ENCODE data around the gene FAM168A.
"Not testable (repeated sequence)": the region's sequence is repeated elsewhere in the genome, so short reads cannot be mapped to it uniquely, and the experiment has no call there.

Gene FAM168A

GRCh38 chr11:73475549-73476095 lies 122.3 kb downstream of the FAM168A start:
- in situ Hi-C loops (cut with MboI; ENCODE audit: low sequenced_read_pairs): no loop called here

GRCh38 chr11:73473252-73473651 lies 124.7 kb downstream of the FAM168A start:
- in situ Hi-C loops (cut with MboI; ENCODE audit: low sequenced_read_pairs): no loop called here

- in situ Hi-C loops (cut with MboI; ENCODE audit: low sequenced_read_pairs): not testable (repeated sequence)
These were observed 127.8 kb downstream of the FAM168A start for GRCh38 chr11:73470036-73470612.

- in situ Hi-C loops (cut with MboI; ENCODE audit: low sequenced_read_pairs): no loop called here
These were observed 128.5 kb downstream of the FAM168A start for GRCh38 chr11:73469401-73469800.

- in situ Hi-C loops (cut with MboI; ENCODE audit: low sequenced_read_pairs): no loop called here
These were observed 129.2 kb downstream of the FAM168A start for GRCh38 chr11:73468590-73469161.

- in situ Hi-C loops (cut with MboI; ENCODE audit: low sequenced_read_pairs): no loop called here
These were observed 130.4 kb downstream of the FAM168A start for GRCh38 chr11:73467505-73467904.

GRCh38 chr11:73466643-73467042 lies 131.3 kb downstream of the FAM168A start:
- in situ Hi-C loops (cut with MboI; ENCODE audit: low sequenced_read_pairs): no loop called here

GRCh38 chr11:73465871-73466270 lies 132.0 kb downstream of the FAM168A start:
- in situ Hi-C loops (cut with MboI; ENCODE audit: low sequenced_read_pairs): no loop called here

- in situ Hi-C loops (cut with MboI; ENCODE audit: low sequenced_read_pairs): no loop called here
These were observed 132.8 kb downstream of the FAM168A start for GRCh38 chr11:73465023-73465675.

GRCh38 chr11:73464347-73464746 lies 133.6 kb downstream of the FAM168A start:
- in situ Hi-C loops (cut with MboI; ENCODE audit: low sequenced_read_pairs): no loop called here

GRCh38 chr11:73463359-73463758 lies 134.6 kb downstream of the FAM168A start:
- in situ Hi-C loops (cut with MboI; ENCODE audit: low sequenced_read_pairs): no loop called here

- in situ Hi-C loops (cut with MboI; ENCODE audit: low sequenced_read_pairs): no loop called here
These were observed 135.9 kb downstream of the FAM168A start for GRCh38 chr11:73461964-73462363.

- in situ Hi-C loops (cut with MboI; ENCODE audit: low sequenced_read_pairs): no loop called here
These were observed 136.5 kb downstream of the FAM168A start for GRCh38 chr11:73461335-73461840.

GRCh38 chr11:73458201-73458600 lies 139.7 kb downstream of the FAM168A start:
- in situ Hi-C loops (cut with MboI; ENCODE audit: low sequenced_read_pairs): no loop called here

- in situ Hi-C loops (cut with MboI; ENCODE audit: low sequenced_read_pairs): no loop called here
These were observed 142.9 kb downstream of the FAM168A start for GRCh38 chr11:73454987-73455386.

GRCh38 chr11:73453562-73453961 lies 144.3 kb downstream of the FAM168A start:
- in situ Hi-C loops (cut with MboI; ENCODE audit: low sequenced_read_pairs): no loop called here

- in situ Hi-C loops (cut with MboI; ENCODE audit: low sequenced_read_pairs): no loop called here
These were observed 145.2 kb downstream of the FAM168A start for GRCh38 chr11:73452726-73453125.

GRCh38 chr11:73451896-73452295 lies 146.0 kb downstream of the FAM168A start:
- in situ Hi-C loops (cut with MboI; ENCODE audit: low sequenced_read_pairs): no loop called here

- in situ Hi-C loops (cut with MboI; ENCODE audit: low sequenced_read_pairs): no loop called here
These were observed 151.1 kb downstream of the FAM168A start for GRCh38 chr11:73446766-73447165.

- in situ Hi-C loops (cut with MboI; ENCODE audit: low sequenced_read_pairs): no loop called here
These were observed 151.9 kb downstream of the FAM168A start for GRCh38 chr11:73445980-73446379.

GRCh38 chr11:73439002-73439843 lies 158.7 kb downstream of the FAM168A start:
- in situ Hi-C loops (cut with MboI; ENCODE audit: low sequenced_read_pairs): no loop called here
